ENCODE results near the gene PTPRD.

DNA sequence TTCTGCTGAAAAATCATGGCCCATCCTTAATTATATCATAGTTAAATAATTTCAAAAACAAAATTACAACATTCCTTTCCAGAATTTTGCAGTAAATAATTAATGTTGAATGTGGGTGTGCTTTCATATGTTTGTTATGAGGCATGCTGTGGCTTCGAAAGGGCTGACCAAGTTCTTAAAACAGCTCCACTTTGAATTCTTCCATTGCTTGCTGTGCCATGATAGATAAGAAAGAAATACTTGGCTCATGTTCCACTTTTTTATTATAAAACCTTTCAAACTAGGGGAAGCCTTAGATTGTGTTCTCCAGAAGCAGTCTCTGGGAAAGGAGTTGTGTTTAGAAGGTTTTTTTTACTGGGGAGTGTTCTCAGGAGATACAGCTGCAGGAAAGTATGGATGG lies 1534.5 kb downstream of the PTPRD start:
- TF ChIP-seq CTCF (IDR thresholded peaks at IDR 0.05) = no peak
- TF ChIP-seq POLR2A (IDR thresholded peaks at IDR 0.05) = no peak
